AG09309 (cell line): ENCODE results near the gene C16orf87.
"Not testable (repeated sequence)": the region's sequence is repeated elsewhere in the genome, so short reads cannot be mapped to it uniquely, and the experiment has no call there.

Experiments
- DNase-seq: peaks from one replicate; pipeline ENCODE4 v3.0.0-alpha.2; 2010; ENCODE audit warnings: low read depth
- H3K4me3 ChIP-seq: 2 replicates; pipeline ENCODE4 v1.5.1; 2011; ENCODE audit warnings: mild to moderate bottlenecking, low read depth, low read length, moderate library complexity; ENCODE audit not compliant: control insufficient read depth
- TF ChIP-seq, protein P1 (sequence below): IDR thresholded peaks from 2 replicates; pipeline ENCODE4 v1.5.1; 2011; ENCODE audit warnings: mild to moderate bottlenecking, low read depth, low read length, inconsistent platforms; ENCODE audit not compliant: insufficient read depth, control insufficient read depth; ENCODE audit errors: missing control alignments

The C16orf87 gene

DNA sequence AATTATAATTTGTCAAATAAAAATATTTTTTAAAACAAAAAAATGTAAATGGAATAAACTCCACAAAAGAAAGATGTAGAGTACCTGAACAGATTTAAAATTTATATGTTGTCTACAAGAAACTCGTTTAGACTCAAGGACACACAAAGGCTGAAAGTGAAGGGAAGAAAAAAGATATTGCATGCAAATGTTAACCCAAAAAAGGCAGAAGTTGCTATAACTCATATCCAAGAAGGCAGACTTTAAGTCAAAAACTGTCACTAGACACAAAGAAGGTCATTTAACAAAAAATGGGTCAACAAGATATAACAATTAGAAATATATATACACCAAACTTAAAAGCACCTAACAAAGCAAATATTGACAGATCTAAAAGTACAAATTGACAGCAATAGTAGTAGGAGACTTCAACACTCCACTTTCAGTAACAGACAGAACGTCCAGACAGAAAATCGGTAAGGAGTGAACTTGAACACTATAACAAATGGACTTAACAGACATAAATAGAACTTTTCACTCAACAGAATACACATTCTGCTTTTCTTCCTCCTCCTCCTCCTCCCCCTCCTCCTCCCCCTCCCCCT is 42.0 kb downstream of the C16orf87 start:
- DNase-seq = no peak
- no peak overlapping the region for H3K4me3 ChIP-seq
- TF ChIP-seq, protein P1, sequence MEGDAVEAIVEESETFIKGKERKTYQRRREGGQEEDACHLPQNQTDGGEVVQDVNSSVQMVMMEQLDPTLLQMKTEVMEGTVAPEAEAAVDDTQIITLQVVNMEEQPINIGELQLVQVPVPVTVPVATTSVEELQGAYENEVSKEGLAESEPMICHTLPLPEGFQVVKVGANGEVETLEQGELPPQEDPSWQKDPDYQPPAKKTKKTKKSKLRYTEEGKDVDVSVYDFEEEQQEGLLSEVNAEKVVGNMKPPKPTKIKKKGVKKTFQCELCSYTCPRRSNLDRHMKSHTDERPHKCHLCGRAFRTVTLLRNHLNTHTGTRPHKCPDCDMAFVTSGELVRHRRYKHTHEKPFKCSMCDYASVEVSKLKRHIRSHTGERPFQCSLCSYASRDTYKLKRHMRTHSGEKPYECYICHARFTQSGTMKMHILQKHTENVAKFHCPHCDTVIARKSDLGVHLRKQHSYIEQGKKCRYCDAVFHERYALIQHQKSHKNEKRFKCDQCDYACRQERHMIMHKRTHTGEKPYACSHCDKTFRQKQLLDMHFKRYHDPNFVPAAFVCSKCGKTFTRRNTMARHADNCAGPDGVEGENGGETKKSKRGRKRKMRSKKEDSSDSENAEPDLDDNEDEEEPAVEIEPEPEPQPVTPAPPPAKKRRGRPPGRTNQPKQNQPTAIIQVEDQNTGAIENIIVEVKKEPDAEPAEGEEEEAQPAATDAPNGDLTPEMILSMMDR = no peak

DNA sequence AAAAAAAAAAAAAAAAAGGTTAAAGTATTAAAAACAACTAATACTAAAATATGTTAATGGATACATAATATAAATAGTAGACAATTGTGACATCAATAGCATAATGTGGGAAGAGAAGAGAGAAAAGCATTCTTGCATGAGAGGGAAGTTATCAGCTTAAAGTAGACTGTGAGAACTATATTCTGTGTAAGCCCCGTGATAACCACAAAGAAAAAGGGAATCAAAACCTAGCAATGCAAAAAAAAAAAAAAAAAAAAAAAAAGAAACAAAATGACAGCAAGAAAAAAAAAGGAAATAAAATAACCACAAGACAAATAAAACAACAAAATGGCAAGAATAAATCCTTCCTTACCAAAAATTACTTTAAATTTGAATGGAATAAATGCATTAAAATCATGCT is 43.1 kb downstream of the C16orf87 start:
- DNase-seq = no peak
- TF ChIP-seq, protein P1 = no peak

DNA sequence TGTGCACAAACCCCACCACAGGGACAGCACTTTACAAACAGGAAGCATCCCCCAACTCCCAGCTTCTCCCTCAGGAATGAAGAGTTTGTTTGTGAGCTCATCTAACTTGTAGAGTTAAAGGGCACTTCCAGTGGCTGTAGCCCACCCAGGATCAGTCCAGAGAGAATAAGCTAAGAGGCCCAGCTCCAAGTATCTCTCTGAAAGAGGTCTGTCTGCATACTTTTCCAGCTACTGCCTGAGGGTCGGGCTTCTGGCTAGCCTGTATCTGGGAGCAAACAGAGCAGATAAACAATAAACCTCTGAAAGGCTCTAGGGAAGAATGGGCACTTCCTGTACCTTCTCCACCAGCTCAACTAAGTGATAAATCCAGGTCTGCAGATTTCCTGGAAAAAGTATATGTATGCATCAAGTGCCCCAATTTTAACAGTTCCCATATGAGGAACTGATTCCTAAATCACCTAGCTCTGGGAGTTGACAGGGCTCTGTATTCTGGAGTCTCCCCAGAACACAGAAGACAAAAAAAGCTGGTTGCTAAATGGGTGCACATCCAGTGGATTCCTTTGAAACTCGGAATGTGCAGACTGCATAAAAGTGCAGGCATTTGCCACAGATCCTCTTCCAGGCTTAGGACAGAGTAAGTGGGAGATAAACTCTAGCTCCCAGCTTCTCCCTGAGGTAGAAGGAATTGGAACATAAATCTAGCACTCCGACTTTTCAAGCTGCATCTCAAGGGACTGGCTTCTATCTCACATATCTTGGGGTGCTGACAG is 45.7 kb downstream of the C16orf87 start:
- no peak overlapping the region for H3K4me3 ChIP-seq
- no peak for DNase-seq
- TF ChIP-seq, protein P1 = no peak

More for the DNA sequence above, 43.1 kb downstream of the C16orf87 start:
- H3K4me3 ChIP-seq = no peak overlapping the region

DNA sequence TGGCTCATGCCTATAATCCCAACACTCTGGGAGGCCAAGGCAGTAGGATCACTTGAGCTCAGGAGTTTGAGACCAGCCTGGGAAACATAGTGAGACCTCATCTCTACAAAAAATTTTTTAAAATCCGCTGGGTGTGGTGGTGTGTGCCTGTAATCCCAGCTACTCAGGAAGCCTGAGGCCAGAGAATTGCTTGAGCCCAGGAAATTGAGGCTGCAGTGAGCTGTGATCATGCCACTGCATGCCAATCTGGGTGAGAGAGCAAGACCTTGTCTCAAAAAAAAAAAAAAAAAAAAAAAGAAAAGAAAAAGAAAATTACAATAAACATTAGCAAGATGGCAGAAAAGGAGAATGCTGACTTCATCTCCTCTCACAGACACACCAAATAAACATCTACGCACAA is 46.4 kb downstream of the C16orf87 start:
- DNase-seq, H3K4me3 ChIP-seq: not testable (repeated sequence)

DNA sequence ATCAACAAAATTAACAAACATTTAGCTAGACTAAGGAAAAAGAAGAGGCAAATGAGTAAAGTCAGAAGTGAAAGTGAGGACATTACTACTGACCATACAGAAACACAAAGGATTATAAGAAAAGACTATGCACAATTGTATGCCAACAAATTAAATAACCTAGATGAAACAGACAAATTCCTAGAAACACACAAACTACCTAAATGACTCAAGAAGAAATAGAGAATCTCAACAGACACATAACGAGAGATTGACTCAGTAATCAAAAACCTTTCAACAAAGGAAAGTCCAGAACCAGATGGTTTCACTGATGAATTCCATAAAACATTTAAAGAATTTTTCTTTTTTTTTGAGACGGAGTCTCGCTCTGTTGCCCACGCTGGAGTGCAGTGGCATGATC is 47.2 kb downstream of the C16orf87 start:
- TF ChIP-seq, protein P1 = no peak
- no peak for DNase-seq
- H3K4me3 ChIP-seq = no peak overlapping the region

DNA sequence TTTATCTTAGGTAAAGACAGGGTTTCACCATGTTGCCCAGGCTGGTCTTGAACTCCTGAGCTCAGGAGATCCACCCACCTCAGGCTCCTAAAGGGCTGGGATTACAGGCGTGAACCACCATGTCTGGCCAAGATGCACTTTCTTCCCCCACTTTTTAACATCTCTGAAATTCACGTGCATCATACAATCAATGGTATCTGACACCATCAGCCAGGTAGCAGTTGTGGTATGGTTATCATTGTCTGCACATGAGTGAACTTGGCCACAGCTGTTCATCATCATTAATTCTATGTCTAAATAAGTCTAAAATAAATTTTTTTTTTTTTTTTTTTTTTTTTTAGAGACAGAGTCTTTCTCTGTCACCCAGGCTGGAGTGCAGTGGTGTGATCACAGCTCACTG is 48.7 kb downstream of the C16orf87 start:
- TF ChIP-seq, protein P1 = no peak

DNA sequence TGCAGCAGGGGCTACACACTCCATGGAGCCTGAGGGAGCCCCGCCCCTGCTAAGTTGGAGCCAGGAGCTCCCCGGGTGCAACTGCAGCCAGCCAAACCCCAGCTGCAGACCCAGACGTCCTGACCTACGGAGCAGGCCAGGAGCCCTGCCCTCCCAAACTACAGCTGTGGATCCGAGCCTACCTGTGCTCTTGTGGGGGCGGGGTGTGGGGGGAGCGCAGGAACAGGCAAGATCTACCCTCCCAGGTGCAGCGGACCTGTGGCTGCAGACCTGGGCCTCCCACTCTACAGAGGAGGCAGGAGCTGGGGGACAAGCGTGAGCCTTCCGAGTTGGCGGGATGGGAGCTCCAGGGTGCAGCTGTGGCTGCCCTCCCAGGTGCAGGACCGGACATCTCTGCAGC is 53.2 kb downstream of the C16orf87 start:
- H3K4me3 ChIP-seq = no peak overlapping the region
- no peak for DNase-seq
- TF ChIP-seq, protein P1 = no peak

More for the DNA sequence above, 48.7 kb downstream of the C16orf87 start:
- no peak overlapping the region for H3K4me3 ChIP-seq
- no peak for DNase-seq
